ENCODE measurements around the gene TOR4A.

DNA sequence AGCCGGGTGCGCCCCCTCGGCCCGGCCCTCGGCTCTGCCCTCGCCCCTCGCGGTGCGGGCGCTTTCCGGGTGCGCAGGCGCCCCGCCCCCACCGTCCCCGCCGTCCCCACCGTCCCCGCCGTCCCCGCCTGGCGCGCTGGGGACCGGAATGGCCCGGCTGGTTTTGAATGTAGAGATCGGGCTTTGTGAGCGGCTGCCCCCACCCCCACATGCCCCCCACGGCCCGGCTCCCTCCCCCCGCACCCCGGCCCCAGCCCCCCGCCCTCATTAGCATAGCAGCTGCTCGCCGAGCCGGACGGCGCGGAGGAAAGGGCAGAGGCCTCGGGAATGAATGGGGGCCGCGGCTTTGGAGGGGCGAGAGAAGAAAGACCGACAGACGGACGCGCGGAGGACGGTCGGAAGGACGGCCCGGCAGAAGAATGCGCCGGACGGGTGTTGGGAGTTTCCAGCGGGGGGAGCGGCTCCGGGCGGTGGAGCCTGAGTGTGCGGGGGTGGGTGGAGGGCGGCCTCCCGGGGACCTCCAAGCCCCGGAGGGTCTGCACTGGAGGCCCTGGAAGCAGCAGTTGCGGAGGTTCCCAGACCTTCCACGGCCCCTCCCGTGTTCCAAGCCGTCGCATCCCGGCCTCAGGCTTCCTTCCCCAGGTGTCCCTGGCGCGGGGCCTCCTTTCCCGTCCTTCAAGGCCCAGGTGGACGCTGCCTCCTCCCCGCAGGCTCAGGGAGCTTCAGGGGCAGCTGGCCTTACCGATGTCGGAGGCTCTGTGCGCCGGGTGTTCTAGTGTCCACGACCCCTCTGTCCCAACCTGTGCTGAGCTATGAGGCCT, 18.5 kb downstream of the TOR4A start:
- TF ChIP-seq CTCF (IDR thresholded peaks at IDR 0.05; ENCODE audit: borderline replicate concordance, extremely low read depth, low read length, poor library complexity, severe bottlenecking) (no peak), EZH2 (IDR thresholded peaks at IDR 0.05; ENCODE audit: borderline replicate concordance, low read depth, low read length, severe bottlenecking) (no peak)
